CD4-positive, alpha-beta T cell (primary cell): ENCODE measurements around the gene TBCC. TPM values are rescaled to one million over a fixed set of nuclear protein-coding genes. Genes with fewer than 3 reads are reported as not detected.

ENCODE experiments used
- ATAC-seq: fragments of 200-7000 bp; cut with Tn5 transposase; one replicate; pipeline ENCODE4 v1.10.0; 2022; ENCODE audit warnings: mild to moderate bottlenecking; ENCODE audit not compliant: poor library complexity
- CTCF ChIA-PET: fragments of 350-600 bp; sonication (Branson Sonifier 250); formaldehyde crosslinking; loops from one replicate; lab custom pipeline; 2021; ENCODE audit warnings: antibody characterized with exemption, inconsistent platforms; lab: Charles Lee
- POLR2A ChIA-PET: fragments of 350-600 bp; sonication (Branson Sonifier 250); formaldehyde crosslinking; loops from one replicate; lab custom pipeline; 2021; ENCODE audit warnings: antibody characterized with exemption, inconsistent platforms; lab: Charles Lee
- DNase-seq, 14 experiments: peaks; one replicate each; pipeline ENCODE4 v3.0.0-alpha.2; 2013 to 2020; ENCODE audit warnings: mixed read lengths in 2 of 14
- H3K27ac ChIP-seq, 2 donors: one replicate each; pipeline versions ENCODE4 v1.5.1 to v1.7.0; 2013; ENCODE audit warnings: low read length in 2 of 2, low read depth in 1 of 2, mild to moderate bottlenecking in 1 of 2
- H3K27me3 ChIP-seq, 2 experiments: 1 replicate in 1 of 2; 2 replicates in 1 of 2; pipeline versions ENCODE4 v1.6.1 to v1.7.0; 2013; ENCODE audit warnings: low read length in 2 of 2, control low read depth in 1 of 2, mild to moderate bottlenecking in 1 of 2, moderate library complexity in 1 of 2; ENCODE audit not compliant: insufficient read depth in 2 of 2, control insufficient read depth in 1 of 2
- H3K36me3 ChIP-seq: one replicate; pipeline ENCODE4 v1.6.1; 2013; ENCODE audit warnings: low read length, control low read depth; ENCODE audit not compliant: insufficient read depth
- H3K4me1 ChIP-seq: one replicate; pipeline ENCODE4 v1.6.1; 2013; ENCODE audit warnings: low read length, control low read depth; ENCODE audit not compliant: insufficient read depth
- H3K4me3 ChIP-seq: one replicate; pipeline ENCODE4 v1.5.1; 2013; ENCODE audit warnings: mild to moderate bottlenecking, low read length, moderate library complexity
- H3K9me3 ChIP-seq, 2 experiments: 1 replicate in 1 of 2; 2 replicates in 1 of 2; pipeline versions ENCODE4 v1.6.1 to v1.7.0; 2013; ENCODE audit warnings: low read length in 2 of 2, mild to moderate bottlenecking in 2 of 2, control low read depth in 1 of 2, moderate library complexity in 1 of 2; ENCODE audit not compliant: control insufficient read depth in 1 of 2, insufficient read depth in 1 of 2
- H3K27ac Mint-ChIP-seq: one replicate; pipeline ENCODE4 v1.8.0; 2020; ENCODE audit warnings: mixed read lengths
- H3K27me3 Mint-ChIP-seq: one replicate; pipeline ENCODE4 v1.8.0; 2021; ENCODE audit warnings: mixed read lengths
- H3K36me3 Mint-ChIP-seq: one replicate; pipeline ENCODE4 v1.8.0; 2021; ENCODE audit warnings: low read depth, mixed read lengths
- H3K4me1 Mint-ChIP-seq: one replicate; pipeline ENCODE4 v1.8.0; 2021; ENCODE audit warnings: low read depth, mixed read lengths
- H3K4me3 Mint-ChIP-seq: one replicate; pipeline ENCODE4 v1.8.0; 2020; ENCODE audit warnings: mild to moderate bottlenecking, mixed read lengths
- H3K9me3 Mint-ChIP-seq: one replicate; pipeline ENCODE4 v1.8.0; 2020; ENCODE audit warnings: mixed read lengths
- intact Hi-C, 2 experiments: fragments of 100-400 bp; cut with DNase I in 1 of 2; cut with micrococcal nuclease in 1 of 2; formaldehyde crosslinking; loops; one replicate each; pipeline versions ENCODE4 v1.15.1 to v1.9.0; 2023 to 2025; cut with DNase I, micrococcal nuclease
- total RNA-seq, 174 experiments: library from RNA in 2 of 174; stranded (reverse) in 2 of 174; gene quantifications; one replicate each; pipeline ENCODE4 v1.2.3 and lab custom pipeline; 2021 to 2026
- TF ChIP-seq, protein P1 (sequence below): fragments of 200-600 bp; IDR thresholded peaks from one replicate; pipeline ENCODE4 v1.8.0; 2022; ENCODE audit warnings: antibody characterized with exemption, mild to moderate bottlenecking

The TBCC gene
- total RNA-seq, 2 experiments from 2014 or later, result 67.3 to 68.3 TPM

DNA sequence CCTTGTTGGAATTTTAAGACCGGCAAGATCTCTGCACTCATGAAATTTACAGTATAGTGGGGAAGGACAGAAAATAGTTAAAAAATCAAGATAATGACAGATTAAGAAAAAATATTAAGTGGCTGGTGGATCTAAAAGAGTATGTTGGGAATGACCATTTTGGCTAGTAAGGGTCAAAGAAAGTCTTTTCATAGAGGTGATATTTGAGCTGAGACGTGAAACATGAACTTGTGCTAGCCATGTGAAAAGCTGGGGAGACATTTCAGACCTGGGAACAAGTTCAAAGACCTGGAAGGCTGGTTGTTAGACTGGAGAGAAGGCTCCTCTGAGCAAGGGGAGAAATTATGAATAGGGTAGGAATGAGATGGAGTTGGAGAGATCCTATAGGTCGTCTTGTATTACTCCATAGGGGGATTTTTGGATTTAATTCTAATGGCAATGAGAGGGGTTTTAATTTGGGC, 40.7 kb upstream of the TBCC start:
- TF ChIP-seq, protein P1, sequence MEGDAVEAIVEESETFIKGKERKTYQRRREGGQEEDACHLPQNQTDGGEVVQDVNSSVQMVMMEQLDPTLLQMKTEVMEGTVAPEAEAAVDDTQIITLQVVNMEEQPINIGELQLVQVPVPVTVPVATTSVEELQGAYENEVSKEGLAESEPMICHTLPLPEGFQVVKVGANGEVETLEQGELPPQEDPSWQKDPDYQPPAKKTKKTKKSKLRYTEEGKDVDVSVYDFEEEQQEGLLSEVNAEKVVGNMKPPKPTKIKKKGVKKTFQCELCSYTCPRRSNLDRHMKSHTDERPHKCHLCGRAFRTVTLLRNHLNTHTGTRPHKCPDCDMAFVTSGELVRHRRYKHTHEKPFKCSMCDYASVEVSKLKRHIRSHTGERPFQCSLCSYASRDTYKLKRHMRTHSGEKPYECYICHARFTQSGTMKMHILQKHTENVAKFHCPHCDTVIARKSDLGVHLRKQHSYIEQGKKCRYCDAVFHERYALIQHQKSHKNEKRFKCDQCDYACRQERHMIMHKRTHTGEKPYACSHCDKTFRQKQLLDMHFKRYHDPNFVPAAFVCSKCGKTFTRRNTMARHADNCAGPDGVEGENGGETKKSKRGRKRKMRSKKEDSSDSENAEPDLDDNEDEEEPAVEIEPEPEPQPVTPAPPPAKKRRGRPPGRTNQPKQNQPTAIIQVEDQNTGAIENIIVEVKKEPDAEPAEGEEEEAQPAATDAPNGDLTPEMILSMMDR, result no peak

DNA sequence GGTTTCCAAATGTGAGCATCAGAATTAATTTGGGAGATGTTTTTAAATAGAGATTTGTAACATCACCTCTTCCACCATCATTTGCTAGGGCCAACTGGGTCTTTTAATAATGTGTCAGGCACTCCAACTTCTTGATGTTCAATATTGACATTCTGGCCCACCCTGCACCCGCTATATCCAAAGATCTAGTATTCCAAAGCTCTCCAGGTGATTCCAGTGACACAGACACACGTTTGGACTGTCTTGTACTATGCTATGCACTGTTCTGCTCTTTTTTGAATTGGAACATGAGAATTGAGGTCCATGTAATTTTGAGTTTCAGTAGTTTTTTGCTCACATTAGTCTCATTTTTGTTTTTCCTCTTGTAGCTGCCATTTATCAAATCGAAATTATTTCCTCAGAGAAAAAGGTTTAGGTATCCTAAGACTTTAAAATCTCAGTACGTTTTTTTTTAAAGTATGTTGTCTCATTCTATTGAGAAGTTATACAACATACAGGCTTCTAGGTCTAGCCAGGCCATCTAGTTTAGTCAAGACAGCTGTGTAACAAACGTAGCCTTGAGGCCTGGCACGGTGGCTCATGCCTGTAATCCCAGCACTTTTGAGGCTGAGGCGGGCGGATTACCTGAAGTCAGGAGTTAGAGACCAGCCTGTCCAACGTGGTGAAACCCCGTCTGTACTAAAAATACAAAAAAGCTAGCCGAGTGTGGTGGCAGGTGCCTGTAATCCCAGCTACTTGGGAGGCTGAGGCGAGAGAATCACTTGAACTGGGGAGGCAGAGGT, 39.0 kb upstream of the TBCC start:
- peak overlapping the region; percentile 100 for H3K27ac ChIP-seq
- ChIA-PET CTCF (interaction anchor here (0.6 to 3.1 kb wide), 6 partner anchors 14 to 438 kb away, joined by 3 to 11 read pairs (median 4); no protein-coding TSS in a partner anchor), POLR2A (interaction anchor here (0.6 to 22.3 kb wide), 12 partner anchors 8 to 145 kb away, joined by 4 to 1427 read pairs (median 8); partner anchors contain the start of genes CNPY3, RPL7L1 and TBCC)
- H3K27me3 ChIP-seq, result no peaks in the 10 kb centered on the region
- H3K4me1 ChIP-seq, result peaks cover 53% of the 10 kb centered on the region
- H3K4me3 ChIP-seq, result peak overlapping the region; percentile 81
- DNase-seq (no peak), ATAC-seq (no peak)
- no peaks in the 10 kb centered on the region for H3K27me3 Mint-ChIP-seq
- no peaks in the 10 kb centered on the region for H3K9me3 Mint-ChIP-seq
- H3K4me3 Mint-ChIP-seq, result no peak overlapping the region
- peaks cover 19% of the 10 kb centered on the region for H3K4me1 Mint-ChIP-seq
- H3K36me3 ChIP-seq, result peaks cover 2% of the 10 kb centered on the region
- intact Hi-C loops, result loop anchor here (2.0 to 10.0 kb wide), 6 partner anchors 37 to 642 kb away; partner anchors contain the start of genes ABCC10 (in 1 of the 2), RPL7L1 (in 1 of the 2) and SRF (in 1 of the 2)
- TF ChIP-seq, protein P1, result no peak
- H3K9me3 ChIP-seq, result no peaks in the 10 kb centered on the region
- peaks cover 44% of the 10 kb centered on the region for H3K36me3 Mint-ChIP-seq
- H3K27ac Mint-ChIP-seq, result no peak overlapping the region

More for the DNA sequence above, 40.7 kb upstream of the TBCC start:
- H3K9me3 Mint-ChIP-seq, result no peaks in the 10 kb centered on the region
- peaks cover 2% of the 10 kb centered on the region for H3K36me3 ChIP-seq
- no peaks in the 10 kb centered on the region for H3K27me3 ChIP-seq
- H3K4me3 Mint-ChIP-seq, result no peak overlapping the region
- ATAC-seq (no peak), DNase-seq (no peak)
- no peaks in the 10 kb centered on the region for H3K27me3 Mint-ChIP-seq
- H3K4me1 Mint-ChIP-seq, result peaks cover 21% of the 10 kb centered on the region
- H3K4me3 ChIP-seq, result no peak overlapping the region
- peaks cover 54% of the 10 kb centered on the region for H3K4me1 ChIP-seq
- no peak overlapping the region for H3K27ac Mint-ChIP-seq
- H3K36me3 Mint-ChIP-seq, result peaks cover 46% of the 10 kb centered on the region
- H3K27ac ChIP-seq, result no peak overlapping the region
- CTCF ChIA-PET, result interaction anchor here (1.2 to 2.1 kb wide), 3 partner anchors 12 to 40 kb away, joined by 3 to 6 read pairs (median 5); partner anchors contain the start of gene TBCC
- intact Hi-C loops, result loop anchor here (5.0 to 10.0 kb wide), 4 partner anchors 36 to 641 kb away; partner anchors contain the start of genes ABCC10 (in 1 of the 2) and SRF (in 1 of the 2)
- no peaks in the 10 kb centered on the region for H3K9me3 ChIP-seq
- POLR2A ChIA-PET, result interaction anchor here (1.3 to 22.3 kb wide), 7 partner anchors 14 to 125 kb away, joined by 3 to 1427 read pairs (median 5); partner anchors contain the start of genes RPL7L1 and TBCC

DNA sequence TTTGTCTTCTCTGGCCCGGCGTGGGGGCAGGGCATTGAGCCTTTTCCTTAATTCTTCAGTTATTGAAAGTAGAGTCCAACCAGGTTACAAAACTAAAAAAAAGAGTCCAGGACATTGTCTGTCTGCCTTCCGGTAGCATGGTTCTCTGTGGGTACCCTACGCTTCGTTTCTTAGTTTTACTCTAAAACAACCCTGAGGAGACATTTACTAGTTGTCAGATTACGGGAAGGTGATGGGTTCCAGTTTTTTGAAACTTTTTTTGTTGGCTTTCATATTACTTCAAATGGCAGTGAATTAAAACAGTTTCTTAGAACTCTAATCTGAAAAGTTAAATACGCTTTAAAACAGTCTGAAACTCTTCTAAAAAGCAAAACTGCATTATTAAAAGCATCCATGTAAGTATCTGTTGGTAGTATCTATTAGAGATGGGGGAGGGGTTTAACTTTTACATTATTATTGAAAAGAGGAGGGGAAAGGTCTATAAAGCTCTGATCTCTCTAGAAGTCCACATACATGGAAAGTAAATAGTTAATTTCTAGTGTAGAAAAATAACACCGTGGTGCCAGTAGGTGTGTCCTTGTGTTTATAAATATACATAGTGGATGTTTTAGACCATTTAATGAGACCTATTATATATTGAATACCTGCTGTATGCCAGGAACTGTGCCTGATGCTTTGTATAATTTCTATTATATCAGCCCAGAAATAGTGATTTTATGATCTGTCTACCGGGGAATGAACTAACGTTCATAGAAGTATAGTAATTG, 38.2 kb upstream of the TBCC start:
- Histone ChIP-seq H3K27ac (peak overlapping the region; percentile 100), H3K4me3 (peak overlapping the region; percentile 81), H3K9me3 (no peaks in the 10 kb centered on the region), H3K36me3 (peaks cover 2% of the 10 kb centered on the region), H3K27me3 (no peaks in the 10 kb centered on the region), H3K4me1 (peaks cover 55% of the 10 kb centered on the region)
- Mint-ChIP-seq H3K27ac (no peak overlapping the region), H3K36me3 (peaks cover 39% of the 10 kb centered on the region), H3K4me3 (no peak overlapping the region), H3K4me1 (peaks cover 21% of the 10 kb centered on the region), H3K27me3 (no peaks in the 10 kb centered on the region), H3K9me3 (no peaks in the 10 kb centered on the region)
- peak in 3 of 14 experiments; percentile 51 to 52 (median 51) for DNase-seq
- ChIA-PET CTCF (interaction anchor here (0.6 to 3.1 kb wide), 4 partner anchors 13 to 437 kb away, joined by 3 to 11 read pairs (median 4); no protein-coding TSS in a partner anchor), POLR2A (interaction anchor here (0.6 to 22.3 kb wide), 19 partner anchors 9 to 145 kb away, joined by 3 to 1427 read pairs (median 7); partner anchors contain the start of genes CNPY3, RPL7L1 and TBCC)
- intact Hi-C loops, result loop anchor here (1.0 to 10.0 kb wide), 4 partner anchors 38 to 391 kb away; partner anchors contain the start of genes RPL7L1 (in 1 of the 2), SRF (in 1 of the 2) and TBCC (in 1 of the 2)
- ATAC-seq, result peak; percentile 8
- TF ChIP-seq, protein P1, result no peak
